ENCODE measurements around the gene LINC00305.

DNA sequence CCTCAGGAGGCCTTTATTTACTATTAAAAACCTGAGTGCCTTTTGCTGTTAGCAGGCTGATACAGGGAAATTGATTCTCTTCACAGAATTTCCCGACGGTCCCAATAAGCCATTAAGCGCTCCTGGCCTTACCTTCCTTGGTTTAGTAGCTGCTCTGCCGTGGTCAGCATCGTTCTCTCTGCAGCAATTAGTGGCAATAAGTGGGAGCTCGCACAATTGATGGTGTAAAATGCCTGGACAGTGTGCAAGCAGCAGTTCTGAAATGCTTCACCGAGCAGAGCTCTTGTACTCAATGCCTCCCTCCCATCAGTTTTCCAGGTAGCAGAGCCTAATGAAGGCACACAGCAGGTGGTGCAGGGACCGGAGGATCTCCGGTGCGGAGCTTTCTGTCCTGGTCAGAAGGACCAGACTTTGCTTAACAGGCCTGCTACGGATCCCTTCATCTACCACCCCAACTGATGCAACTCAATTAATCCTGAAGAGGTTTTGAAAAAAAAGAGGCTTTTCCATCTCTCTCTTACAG lies 1.1 kb upstream of the LINC00305 start:
- TF ChIP-seq, protein P1, sequence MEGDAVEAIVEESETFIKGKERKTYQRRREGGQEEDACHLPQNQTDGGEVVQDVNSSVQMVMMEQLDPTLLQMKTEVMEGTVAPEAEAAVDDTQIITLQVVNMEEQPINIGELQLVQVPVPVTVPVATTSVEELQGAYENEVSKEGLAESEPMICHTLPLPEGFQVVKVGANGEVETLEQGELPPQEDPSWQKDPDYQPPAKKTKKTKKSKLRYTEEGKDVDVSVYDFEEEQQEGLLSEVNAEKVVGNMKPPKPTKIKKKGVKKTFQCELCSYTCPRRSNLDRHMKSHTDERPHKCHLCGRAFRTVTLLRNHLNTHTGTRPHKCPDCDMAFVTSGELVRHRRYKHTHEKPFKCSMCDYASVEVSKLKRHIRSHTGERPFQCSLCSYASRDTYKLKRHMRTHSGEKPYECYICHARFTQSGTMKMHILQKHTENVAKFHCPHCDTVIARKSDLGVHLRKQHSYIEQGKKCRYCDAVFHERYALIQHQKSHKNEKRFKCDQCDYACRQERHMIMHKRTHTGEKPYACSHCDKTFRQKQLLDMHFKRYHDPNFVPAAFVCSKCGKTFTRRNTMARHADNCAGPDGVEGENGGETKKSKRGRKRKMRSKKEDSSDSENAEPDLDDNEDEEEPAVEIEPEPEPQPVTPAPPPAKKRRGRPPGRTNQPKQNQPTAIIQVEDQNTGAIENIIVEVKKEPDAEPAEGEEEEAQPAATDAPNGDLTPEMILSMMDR (IDR thresholded peaks at IDR 0.05) = no peak
- TF ChIP-seq EP300 (IDR thresholded peaks at IDR 0.05; ENCODE audit: low read depth) = no peak
- no peak for TF ChIP-seq POLR2A (IDR thresholded peaks at IDR 0.05)
